HEK293 (cell line): Measurements from ENCODE around the gene TGFBRAP1.

Experiments used
- CTCF ChIP-seq: fragments of 450-650 bp; formaldehyde crosslinking; IDR thresholded peaks from 2 replicates; pipeline ENCODE4 v1.5.1; 2016; ENCODE audit warnings: missing biosample characterization, missing genetic modification characterization
- ZNF132 ChIP-seq: fragments of 450-650 bp; formaldehyde crosslinking; IDR thresholded peaks from 2 replicates; pipeline ENCODE4 v1.5.1; 2017; ENCODE audit warnings: missing biosample characterization, missing genetic modification characterization, borderline replicate concordance

- no peak for TF ChIP-seq CTCF
- no peak for TF ChIP-seq ZNF132
These were observed 21.6 kb downstream of the TGFBRAP1 start for GRCh38 chr2:105307962-105308361.
